HG02571 (cell line): ENCODE data around the gene CBFA2T3.
"Not testable (repeated sequence)": the region's sequence is repeated elsewhere in the genome, so short reads cannot be mapped to it uniquely, and the experiment has no call there.

ENCODE experiments used
- ATAC-seq: cut with Tn5 transposase; IDR thresholded peaks from one replicate; pipeline ENCODE4 v1.9.1; 2021; ENCODE audit warnings: mild to moderate bottlenecking, moderate library complexity; ENCODE audit not compliant: unreplicated experiment

The CBFA2T3 gene

GRCh38 chr16:89013111-89013510 is 36.1 kb upstream of the CBFA2T3 start:
- no peak for ATAC-seq

DNA sequence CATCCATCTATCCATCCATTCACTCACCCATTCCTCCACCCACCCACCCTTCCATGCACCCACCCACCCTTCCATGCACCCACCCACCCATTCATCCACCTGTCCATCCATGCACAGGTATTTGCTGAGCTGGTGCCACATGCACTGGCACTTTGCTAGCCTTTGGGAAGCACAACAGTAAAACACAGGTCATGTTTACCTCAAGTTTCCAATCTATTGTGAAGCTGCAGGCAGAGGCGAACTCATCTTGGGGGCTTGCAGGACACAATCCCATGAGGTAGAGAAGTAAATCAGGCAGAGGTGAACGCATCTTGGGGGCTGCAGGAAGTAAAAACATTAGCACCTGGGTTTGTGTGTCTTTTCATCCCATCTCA is 35.6 kb upstream of the CBFA2T3 start:
- ATAC-seq, result no peak

- no peak for ATAC-seq
These were observed 35.1 kb upstream of the CBFA2T3 start for GRCh38 chr16:89011909-89012621.

- ATAC-seq, result no peak
These were observed 33.4 kb upstream of the CBFA2T3 start for GRCh38 chr16:89010210-89010925.

GRCh38 chr16:89009343-89010209 is 32.6 kb upstream of the CBFA2T3 start:
- no peak for ATAC-seq

DNA sequence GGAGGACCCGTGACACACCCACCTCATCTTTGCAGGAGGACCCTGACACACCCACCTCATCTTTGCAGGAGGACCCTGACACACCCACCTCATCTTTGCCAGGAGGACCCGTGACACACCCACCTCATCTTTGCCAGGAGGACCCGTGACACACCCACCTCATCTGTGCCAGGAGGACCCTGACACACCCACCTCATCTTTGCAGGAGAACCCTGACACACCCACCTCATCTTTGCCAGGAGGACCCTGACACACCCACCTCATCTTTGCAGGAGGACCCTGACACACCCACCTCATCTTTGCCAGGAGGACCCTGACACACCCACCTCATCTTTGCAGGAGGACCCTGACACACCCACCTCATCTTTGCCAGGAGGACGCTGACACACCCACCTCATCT is 31.8 kb upstream of the CBFA2T3 start:
- ATAC-seq, result not testable (repeated sequence)

- ATAC-seq, result no peak
These were observed 30.6 kb upstream of the CBFA2T3 start for GRCh38 chr16:89007371-89008249.

DNA sequence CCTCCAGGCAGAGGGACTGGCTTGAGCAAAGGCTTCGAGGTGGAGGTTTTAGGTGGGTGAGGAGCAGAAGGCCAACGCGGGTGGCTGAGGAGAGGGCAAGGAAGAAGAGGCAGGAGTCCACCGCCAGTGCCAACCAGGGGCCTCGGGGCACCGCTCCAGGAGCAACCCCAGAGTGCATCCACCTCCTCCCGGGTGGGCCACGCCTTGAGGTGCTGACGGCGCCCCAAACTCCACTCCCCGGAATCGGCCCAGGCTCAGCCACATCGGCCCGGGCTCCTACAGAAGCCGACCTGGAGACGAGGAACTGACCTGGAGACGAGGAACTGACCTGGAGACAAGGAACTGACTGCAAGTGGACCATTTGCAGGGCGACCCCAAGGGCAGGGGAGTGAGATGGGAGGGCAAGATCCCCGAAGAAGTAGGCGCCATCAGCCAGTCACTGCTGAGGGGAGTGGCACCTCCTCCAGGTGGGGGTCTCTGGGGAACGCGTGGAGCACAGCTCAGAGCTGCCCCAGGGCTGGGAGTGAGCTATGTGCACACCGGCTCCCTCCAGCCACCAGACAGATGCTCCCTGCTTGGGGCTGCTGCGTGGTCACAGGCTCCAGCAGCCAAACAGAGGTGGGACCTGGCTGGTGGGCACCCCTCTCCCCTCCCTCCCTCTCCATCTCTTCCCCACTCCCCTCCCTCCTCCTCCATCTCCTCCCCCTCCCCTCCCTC is 29.2 kb upstream of the CBFA2T3 start:
- ATAC-seq, result no peak

- ATAC-seq, result no peak
These were observed 28.4 kb upstream of the CBFA2T3 start for GRCh38 chr16:89005201-89006035.

- ATAC-seq, result no peak
These were observed 27.3 kb upstream of the CBFA2T3 start for GRCh38 chr16:89004209-89004831.

DNA sequence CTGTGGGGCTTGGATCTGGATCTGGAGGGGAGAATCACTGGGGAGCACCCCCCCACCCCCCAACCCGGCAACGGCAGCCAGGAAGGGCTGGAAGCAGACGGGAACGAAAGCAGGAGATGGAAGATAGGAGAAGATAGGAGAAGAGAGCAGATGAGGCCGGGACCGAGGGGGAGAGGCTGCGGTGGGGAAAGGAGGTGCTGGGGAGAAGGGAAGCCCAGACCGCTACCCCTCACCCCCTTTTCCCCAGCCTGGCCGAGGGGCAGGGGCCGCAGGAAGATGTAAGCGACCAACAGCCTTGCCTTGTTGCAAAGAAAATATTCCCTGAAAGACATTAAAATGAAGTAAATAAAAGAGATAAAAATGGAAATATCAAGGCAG is 26.8 kb upstream of the CBFA2T3 start:
- ATAC-seq, result no peak

- ATAC-seq, result no peak
These were observed 26.1 kb upstream of the CBFA2T3 start for GRCh38 chr16:89002851-89003830.

GRCh38 chr16:89002081-89002480 is 25.1 kb upstream of the CBFA2T3 start:
- not testable (repeated sequence) for ATAC-seq

- ATAC-seq, result no peak
These were observed 24.4 kb upstream of the CBFA2T3 start for GRCh38 chr16:89001117-89002027.

DNA sequence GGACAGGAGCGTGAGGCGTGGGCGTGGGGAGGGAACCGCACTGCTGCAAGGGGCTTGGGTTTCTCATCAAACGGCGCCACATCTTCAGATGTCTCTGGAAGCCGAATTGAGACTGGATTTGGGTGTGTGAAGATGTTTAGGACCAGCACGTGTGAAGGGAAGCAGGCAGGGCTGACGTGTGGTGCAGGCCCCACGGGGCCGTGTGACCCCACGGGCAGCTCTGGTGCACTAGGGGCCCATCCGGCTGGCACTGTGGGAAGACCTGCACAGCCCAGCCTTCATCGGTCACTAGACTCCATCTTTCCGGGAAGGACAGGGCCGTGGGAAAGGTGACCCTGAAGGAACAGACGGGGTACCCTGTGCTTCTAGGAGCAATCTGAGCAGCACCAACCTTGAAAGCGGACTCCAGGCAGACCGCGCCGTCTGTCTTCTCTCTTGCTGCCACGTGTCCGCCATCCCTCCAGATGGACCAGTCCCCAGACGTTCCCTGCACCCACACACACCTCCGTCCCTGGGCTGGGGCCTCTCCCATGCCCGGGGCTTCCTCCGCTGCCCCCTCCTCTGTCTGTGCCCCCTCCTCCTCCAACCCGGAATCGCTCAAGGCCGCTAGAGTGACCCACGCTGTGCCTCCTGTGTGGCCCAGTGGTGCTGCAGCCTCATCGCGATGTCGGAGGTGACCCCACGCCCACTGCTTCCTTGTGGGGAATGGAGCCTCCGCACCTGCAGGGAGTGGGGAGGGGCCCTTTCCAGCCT is 23.4 kb upstream of the CBFA2T3 start:
- no peak for ATAC-seq
